K562 (cell line): ENCODE data around the gene PHYKPL. TPM values are rescaled to one million over a fixed set of nuclear protein-coding genes. Genes with fewer than 3 reads are reported as not detected.

Experiments used
- ATAC-seq: fragments of 200-7000 bp; cut with Tn5 transposase; 3 replicates; pipeline ENCODE4 v1.9.1; 2020; ENCODE audit warnings: moderate library complexity
- BruUV-seq: library from RNA; stranded (reverse); fragments of 400-500 nt; replicated peaks from 2 replicates; lab custom pipeline; 2021; lab: Mats Ljungman, UMichigan
- CTCF ChIA-PET: fragments of 300-600 bp; formaldehyde crosslinking; extraction: SDS; loops from one replicate; lab custom pipeline; 2021; ENCODE audit warnings: low intra/inter-chr PET ratio; lab: Yijun Ruan, JAX
- POLR2A ChIA-PET: fragments of 300-600, 350-650 bp; sonication (Branson Sonifier 250); formaldehyde crosslinking; extraction: SDS; loops from one replicate; lab custom pipeline; 2021; ENCODE audit warnings: antibody characterized with exemption, inconsistent platforms; lab: Yijun Ruan, JAX
- DNase-seq, 4 experiments: peaks; one replicate each; pipeline versions ENCODE4 v3.0.0 to v3.0.0-alpha.2; 2011 to 2018; ENCODE audit warnings: low spot score in 3 of 4, mixed read lengths in 3 of 4; ENCODE audit errors: extremely low read depth in 1 of 4
- FAIRE-seq: peaks from 2 replicates; lab custom pipeline; 2011; peaks lifted over from hg19 to GRCh38; lab: Jason Lieb, UNC
- H2AFZ ChIP-seq: 2 replicates; pipeline ENCODE4 v1.6.0; 2011; ENCODE audit warnings: low read depth, low read length, control low read depth, inconsistent platforms
- H3K27ac ChIP-seq: fragments of 200-600 bp; 3 replicates; pipeline ENCODE4 v1.8.0; 2011; ENCODE audit warnings: low read depth, mild to moderate bottlenecking, control low read depth, inconsistent platforms, low read length, moderate library complexity, mixed read lengths; ENCODE audit errors: extremely low read depth
- H3K27me3 ChIP-seq, 2 experiments: fragments of 300-600 bp in 1 of 2; 2 replicates in 1 of 2; 3 replicates in 1 of 2; pipeline versions ENCODE4 v1.6.0 to v1.8.0; 2011; ENCODE audit warnings: inconsistent platforms in 2 of 2, low read length in 2 of 2, mild to moderate bottlenecking in 1 of 2, mixed read lengths in 1 of 2, moderate library complexity in 1 of 2; ENCODE audit not compliant: control insufficient read depth in 2 of 2, insufficient read depth in 2 of 2
- H3K36me3 ChIP-seq: fragments of 300-600 bp; 3 replicates; pipeline ENCODE4 v1.8.0; 2011; ENCODE audit warnings: mild to moderate bottlenecking, low read length, inconsistent platforms; ENCODE audit not compliant: control insufficient read depth, insufficient read depth
- H3K4me1 ChIP-seq, 2 experiments: fragments of 200-600 bp in 1 of 2; replicated peaks in 1 of 2; 2 replicates in 1 of 2; 3 replicates in 1 of 2; pipeline versions ENCODE4 v1.5.1 to v1.8.0; 2011; ENCODE audit warnings: inconsistent platforms in 2 of 2, low read length in 2 of 2, mild to moderate bottlenecking in 1 of 2, mixed read lengths in 1 of 2, moderate library complexity in 1 of 2; ENCODE audit not compliant: control insufficient read depth in 2 of 2, insufficient read depth in 2 of 2
- H3K4me2 ChIP-seq: 2 replicates; pipeline ENCODE4 v1.6.1; 2011; ENCODE audit warnings: low read length, control low read depth, inconsistent platforms, mixed read lengths; ENCODE audit not compliant: insufficient read depth
- H3K4me3 ChIP-seq: fragments of 200-600 bp; sonication (generic), shearing (Covaris generic); 2 replicates; pipeline ENCODE4 v1.5.1; 2016; ENCODE audit warnings: control low read depth, inconsistent platforms
- H3K79me2 ChIP-seq: fragments of 200-600 bp; 3 replicates; pipeline ENCODE4 v1.8.0; 2011; ENCODE audit warnings: low read length, inconsistent platforms; ENCODE audit not compliant: control insufficient read depth, insufficient read depth
- H3K9ac ChIP-seq, 2 experiments: 2 replicates each; pipeline versions ENCODE4 v1.6.0 to v1.6.1; 2011; ENCODE audit warnings: low read depth in 2 of 2, low read length in 2 of 2, control low read depth in 1 of 2, inconsistent platforms in 1 of 2, mild to moderate bottlenecking in 1 of 2, mixed read lengths in 1 of 2; ENCODE audit not compliant: insufficient read depth in 1 of 2
- H3K9me1 ChIP-seq: one replicate; pipeline ENCODE4 v1.6.0; 2011; ENCODE audit warnings: inconsistent platforms, mild to moderate bottlenecking, low read length, moderate library complexity; ENCODE audit not compliant: control insufficient read depth, insufficient read depth
- H3K9me3 ChIP-seq: replicated peaks from 2 replicates; pipeline ENCODE4 v1.5.1; 2011; ENCODE audit warnings: low read depth, low read length, inconsistent platforms; ENCODE audit not compliant: control insufficient read depth, insufficient read depth
- H4K20me1 ChIP-seq: replicated peaks from 2 replicates; pipeline ENCODE4 v1.6.1; 2011; ENCODE audit warnings: low read length, inconsistent platforms, mixed read lengths; ENCODE audit not compliant: control insufficient read depth, insufficient read depth
- ARID2 ChIP-seq: fragments of 450-650 bp; IDR thresholded peaks from 2 replicates; pipeline ENCODE4 v1.6.1; 2017; ENCODE audit warnings: antibody characterized with exemption, mild to moderate bottlenecking
- CBFA2T2 ChIP-seq: fragments of 450-650 bp; conservative IDR thresholded peaks from 2 replicates; pipeline ENCODE4 v1.6.1; 2017; ENCODE audit warnings: mild to moderate bottlenecking
- CEBPB ChIP-seq: fragments of 450-650 bp; IDR thresholded peaks from 2 replicates; pipeline ENCODE4 v1.6.1; 2016; ENCODE audit warnings: missing genetic modification characterization, missing compliant biosample characterization
- ERF ChIP-seq: fragments of 450-650 bp; formaldehyde crosslinking; IDR thresholded peaks from 2 replicates; pipeline ENCODE4 v1.4.0; 2020; ENCODE audit warnings: mild to moderate bottlenecking, mixed read lengths
- ETV1 ChIP-seq: fragments of 450-650 bp; conservative IDR thresholded peaks from 2 replicates; pipeline ENCODE4 v1.6.1; 2016; ENCODE audit warnings: missing genetic modification characterization, control low read depth, low read depth, missing compliant biosample characterization
- PHB2 ChIP-seq: fragments of 450-650 bp; IDR thresholded peaks from 2 replicates; pipeline ENCODE4 v1.6.1; 2017; ENCODE audit warnings: low read depth
- RBBP5 ChIP-seq: fragments of 200-600 bp; sonication (generic); IDR thresholded peaks from 2 replicates; pipeline ENCODE4 v1.6.1; 2012; ENCODE audit warnings: borderline replicate concordance, mild to moderate bottlenecking, low read length, control low read depth, inconsistent platforms; ENCODE audit not compliant: insufficient read depth, poor library complexity, severe bottlenecking
- SIX5 ChIP-seq, 2 experiments: IDR thresholded peaks; 2 replicates each; pipeline ENCODE4 v1.6.1; 2011; ENCODE audit warnings: low read length in 2 of 2, borderline replicate concordance in 1 of 2, low read depth in 1 of 2, mild to moderate bottlenecking in 1 of 2, moderate library complexity in 1 of 2; ENCODE audit not compliant: insufficient read depth in 1 of 2
- SRSF1 ChIP-seq: fragments of 200-400 bp; formaldehyde crosslinking; IDR thresholded peaks from 2 replicates; pipeline ENCODE4 v1.6.1; 2017; ENCODE audit warnings: mild to moderate bottlenecking, low read depth, low read length, moderate library complexity
- WGBS: fragments of 100-300 bp; shearing (Covaris generic); methylation state at CpG from one replicate; pipeline ENCODE4 v1.1.6; 2016; ENCODE audit warnings: low coverage, mixed read lengths; ENCODE audit not compliant: insufficient coverage; ENCODE audit errors: missing lambda C conversion rate; 5-methylcytosine and 5-hydroxymethylcytosine counted together
- in situ Hi-C: fragments of 300-500 bp; cut with MboI; formaldehyde crosslinking; loops from 4 replicates; pipeline ENCODE4 v1.15.0; 2018; ENCODE audit warnings: inconsistent platforms, mixed read lengths
- intact Hi-C: fragments of 100-400 bp; cut with micrococcal nuclease; formaldehyde crosslinking; loops from 2 replicates; pipeline ENCODE4 v1.14.2; 2022
- polyA plus RNA-seq, 8 experiments: library from polyadenylated mRNA; depleted of rRNA in 4 of 8; stranded (reverse) in 5 of 8; unstranded in 3 of 8; fragments of >200 nt; fragmentation: Nextera tagmentation in 2 of 8; fragmentation: Illumina TruSeq in 1 of 8; extraction: Ambion mirVana in 2 of 8; extraction: Trizol in 1 of 8; gene quantifications; 2 replicates each; pipeline versions ENCODE4 v1.2.1 to v1.2.3, GENCODE V29; 2011 to 2014; ENCODE audit warnings: inconsistent platforms in 1 of 8, missing spikeins in 1 of 8
- total RNA-seq, 7 experiments: library from RNA; depleted of rRNA in 6 of 7; stranded (reverse); fragments of >200 nt in 6 of 7; fragmentation: Illumina TruSeq in 2 of 7; extraction: Trizol in 2 of 7; gene quantifications; 2 replicates each; pipeline versions ENCODE4 v1.2.1 to v1.2.3, GENCODE V29; 2011 to 2021; ENCODE audit warnings: low replicate concordance in 1 of 7
- TF ChIP-seq, protein P1 (sequence below): sonication (generic); formaldehyde crosslinking; IDR thresholded peaks from 2 replicates; pipeline ENCODE4 v1.8.0; 2022; ENCODE audit warnings: mild to moderate bottlenecking, missing genetic modification reagents
- TF ChIP-seq, protein P2 (sequence below): fragments of 450-650 bp; IDR thresholded peaks from 2 replicates; pipeline ENCODE4 v1.6.1; 2016; ENCODE audit warnings: missing biosample characterization, missing genetic modification characterization
- TF ChIP-seq, protein P3 (sequence below): fragments of 450-650 bp; formaldehyde crosslinking; IDR thresholded peaks from 2 replicates; pipeline ENCODE4 v1.4.0; 2020; ENCODE audit warnings: mild to moderate bottlenecking, moderate library complexity

The PHYKPL gene
- total and polyA plus RNA-seq, 9 of the 15 experiments (the other 6 are each of a cell fraction or from before 2014, with no cell fraction given), result 4.7 to 34.7 (median 18.6) TPM

DNA sequence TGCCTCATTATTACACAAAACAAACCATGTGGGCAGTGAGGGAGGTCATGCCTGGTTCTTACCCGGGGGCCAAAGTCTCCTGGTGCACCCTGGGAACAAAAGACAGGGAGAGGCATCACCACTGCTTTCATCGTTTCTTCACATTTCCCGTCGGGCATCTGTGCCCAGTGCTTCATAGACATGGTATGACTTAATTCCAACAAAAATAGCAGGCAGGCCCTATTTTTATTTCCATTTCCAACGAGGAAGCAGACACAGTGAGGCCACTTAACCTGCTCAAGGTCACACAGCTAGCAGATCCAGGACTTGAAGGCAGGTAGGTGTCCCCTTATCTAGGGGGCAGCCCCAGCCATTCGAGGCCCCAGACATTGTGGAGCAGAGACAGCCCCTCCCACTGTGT, 34.6 kb upstream of the PHYKPL start:
- Histone ChIP-seq H3K9ac (no peak overlapping the region), H2AFZ (no peak overlapping the region), H3K9me3 (no peaks in the 10 kb centered on the region), H3K79me2 (no peaks in the 10 kb centered on the region), H3K27ac (no peak overlapping the region), H4K20me1 (no peaks in the 10 kb centered on the region), H3K27me3 (peaks cover 8 to 64% of the 10 kb centered on the region in 2 experiments; a peak in 3 of 5 replicates), H3K36me3 (no peaks in the 10 kb centered on the region), H3K4me1 (peaks cover 0 to 6% of the 10 kb centered on the region in 2 experiments; a peak in 1 of 5 replicates)
- WGBS, result under 1% methylated on average over 6 of the region's 6 CpGs
- ATAC-seq (no peak), FAIRE-seq (no peak)
- intact Hi-C loops, result no loop called here
- POLR2A ChIA-PET, result no interaction called here
- TF ChIP-seq SIX5 (IDR thresholded peaks at IDR 0.05; ENCODE audit: borderline replicate concordance in 1 of 2, insufficient read depth in 1 of 2, low read depth in 1 of 2, low read length in 2 of 2), result no peak
- TF ChIP-seq, all 486 proteins: peak for 0
- no TSS peak for BruUV-seq
- CTCF ChIA-PET, result no interaction called here
- Histone ChIP-seq H3K9me1 (no peaks in the 10 kb centered on the region), H3K4me3 (no peak overlapping the region), H3K4me2 (no peak overlapping the region)
- in situ Hi-C loops, result no loop called here
- DNase-seq, result no peak

DNA sequence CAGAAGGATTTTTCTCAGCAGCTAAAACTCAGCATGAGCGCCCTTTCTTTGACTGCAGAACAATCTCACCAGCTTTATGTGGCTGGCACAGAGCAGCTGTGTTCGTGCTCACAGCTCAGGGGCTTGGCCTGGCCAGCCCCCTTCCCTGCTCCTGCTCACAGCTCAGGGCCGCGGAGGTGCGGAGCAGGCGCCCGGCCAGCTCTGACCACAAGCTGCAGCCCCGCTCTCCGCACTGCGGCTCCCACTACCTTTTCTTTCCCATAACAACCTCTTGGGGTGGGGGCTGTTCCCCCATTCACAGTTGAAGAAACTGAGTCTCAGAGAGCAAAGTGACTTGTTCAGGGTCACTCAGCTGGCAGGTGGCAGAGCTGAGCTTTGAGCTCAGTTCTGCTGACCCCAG, 34.0 kb upstream of the PHYKPL start:
- Histone ChIP-seq H3K9ac (no peak overlapping the region), H3K9me3 (no peaks in the 10 kb centered on the region), H3K27me3 (peaks cover 8 to 58% of the 10 kb centered on the region in 2 experiments; a peak in 3 of 5 replicates), H3K79me2 (no peaks in the 10 kb centered on the region), H2AFZ (no peak overlapping the region), H3K4me2 (no peak overlapping the region), H3K36me3 (no peaks in the 10 kb centered on the region), H3K9me1 (no peaks in the 10 kb centered on the region), H3K4me3 (no peak overlapping the region), H3K27ac (no peak overlapping the region), H4K20me1 (no peaks in the 10 kb centered on the region), H3K4me1 (peaks cover 0 to 7% of the 10 kb centered on the region in 2 experiments; a peak in 2 of 5 replicates)
- intact Hi-C loops (no loop called here), in situ Hi-C loops (no loop called here)
- no peak for DNase-seq
- ATAC-seq, result no peak
- FAIRE-seq, result no peak
- 38% methylated on average over 10 of the region's 10 CpGs for WGBS
- BruUV-seq, result no TSS peak
- POLR2A ChIA-PET, result interaction anchor here (0.6 kb wide), 2 partner anchors 10 to 69 kb away, joined by 3 read pairs; no protein-coding TSS in a partner anchor
- CTCF ChIA-PET, result no interaction called here
- TF ChIP-seq, protein P1, sequence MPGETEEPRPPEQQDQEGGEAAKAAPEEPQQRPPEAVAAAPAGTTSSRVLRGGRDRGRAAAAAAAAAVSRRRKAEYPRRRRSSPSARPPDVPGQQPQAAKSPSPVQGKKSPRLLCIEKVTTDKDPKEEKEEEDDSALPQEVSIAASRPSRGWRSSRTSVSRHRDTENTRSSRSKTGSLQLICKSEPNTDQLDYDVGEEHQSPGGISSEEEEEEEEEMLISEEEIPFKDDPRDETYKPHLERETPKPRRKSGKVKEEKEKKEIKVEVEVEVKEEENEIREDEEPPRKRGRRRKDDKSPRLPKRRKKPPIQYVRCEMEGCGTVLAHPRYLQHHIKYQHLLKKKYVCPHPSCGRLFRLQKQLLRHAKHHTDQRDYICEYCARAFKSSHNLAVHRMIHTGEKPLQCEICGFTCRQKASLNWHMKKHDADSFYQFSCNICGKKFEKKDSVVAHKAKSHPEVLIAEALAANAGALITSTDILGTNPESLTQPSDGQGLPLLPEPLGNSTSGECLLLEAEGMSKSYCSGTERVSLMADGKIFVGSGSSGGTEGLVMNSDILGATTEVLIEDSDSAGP (CRISPR knock-in tag), result no peak
- TF ChIP-seq SRSF1, result no peak
- TF ChIP-seq PHB2, result no peak
- no peak for TF ChIP-seq CEBPB (tag)
- TF ChIP-seq ERF (CRISPR knock-in tag), result no peak
- no peak for TF ChIP-seq RBBP5
- TF ChIP-seq ETV1 (tag), result no peak
- TF ChIP-seq, protein P2, sequence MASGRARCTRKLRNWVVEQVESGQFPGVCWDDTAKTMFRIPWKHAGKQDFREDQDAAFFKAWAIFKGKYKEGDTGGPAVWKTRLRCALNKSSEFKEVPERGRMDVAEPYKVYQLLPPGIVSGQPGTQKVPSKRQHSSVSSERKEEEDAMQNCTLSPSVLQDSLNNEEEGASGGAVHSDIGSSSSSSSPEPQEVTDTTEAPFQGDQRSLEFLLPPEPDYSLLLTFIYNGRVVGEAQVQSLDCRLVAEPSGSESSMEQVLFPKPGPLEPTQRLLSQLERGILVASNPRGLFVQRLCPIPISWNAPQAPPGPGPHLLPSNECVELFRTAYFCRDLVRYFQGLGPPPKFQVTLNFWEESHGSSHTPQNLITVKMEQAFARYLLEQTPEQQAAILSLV, result no peak
- TF ChIP-seq ARID2, result no peak
- TF ChIP-seq, protein P3, sequence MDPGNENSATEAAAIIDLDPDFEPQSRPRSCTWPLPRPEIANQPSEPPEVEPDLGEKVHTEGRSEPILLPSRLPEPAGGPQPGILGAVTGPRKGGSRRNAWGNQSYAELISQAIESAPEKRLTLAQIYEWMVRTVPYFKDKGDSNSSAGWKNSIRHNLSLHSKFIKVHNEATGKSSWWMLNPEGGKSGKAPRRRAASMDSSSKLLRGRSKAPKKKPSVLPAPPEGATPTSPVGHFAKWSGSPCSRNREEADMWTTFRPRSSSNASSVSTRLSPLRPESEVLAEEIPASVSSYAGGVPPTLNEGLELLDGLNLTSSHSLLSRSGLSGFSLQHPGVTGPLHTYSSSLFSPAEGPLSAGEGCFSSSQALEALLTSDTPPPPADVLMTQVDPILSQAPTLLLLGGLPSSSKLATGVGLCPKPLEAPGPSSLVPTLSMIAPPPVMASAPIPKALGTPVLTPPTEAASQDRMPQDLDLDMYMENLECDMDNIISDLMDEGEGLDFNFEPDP (CRISPR knock-in tag), result no peak
- no peak for TF ChIP-seq CBFA2T2
